Activated CD4-positive, alpha-beta memory T cell treated with anti-CD3 and anti-CD28 coated beads, Interleukin-2, amount 10 ng/mL, durations not matched to agents 7 days and 5 days (primary cell): ENCODE results near the gene ZNF664. TPM values are rescaled to one million over a fixed set of nuclear protein-coding genes. Genes with fewer than 3 reads are reported as not detected.

Experiments
- CTCF ChIA-PET: fragments of 350-600 bp; sonication (Branson Sonifier 250); formaldehyde crosslinking; loops from one replicate; lab custom pipeline; 2021; ENCODE audit warnings: antibody characterized with exemption, inconsistent platforms; lab: Charles Lee
- POLR2A ChIA-PET: fragments of 350-600 bp; sonication (Branson Sonifier 250); formaldehyde crosslinking; loops from one replicate; lab custom pipeline; 2021; ENCODE audit warnings: antibody characterized with exemption; lab: Charles Lee
- DNase-seq: peaks from one replicate; pipeline ENCODE4 v3.0.0-alpha.2; 2020
- H3K27ac Mint-ChIP-seq: one replicate; pipeline ENCODE4 v1.8.0; 2021; ENCODE audit warnings: mild to moderate bottlenecking, mixed read lengths
- H3K27me3 Mint-ChIP-seq: one replicate; pipeline ENCODE4 v1.8.0; 2021; ENCODE audit warnings: mixed read lengths
- H3K36me3 Mint-ChIP-seq: one replicate; pipeline ENCODE4 v1.8.0; 2021; ENCODE audit warnings: low read depth, mixed read lengths
- H3K4me1 Mint-ChIP-seq: one replicate; pipeline ENCODE4 v1.8.0; 2021; ENCODE audit warnings: mixed read lengths
- H3K4me3 Mint-ChIP-seq: one replicate; pipeline ENCODE4 v1.8.0; 2021; ENCODE audit warnings: mild to moderate bottlenecking, mixed read lengths
- H3K9me3 Mint-ChIP-seq: one replicate; pipeline ENCODE4 v1.8.0; 2021; ENCODE audit warnings: mixed read lengths
- total RNA-seq, 2 experiments: library from RNA; stranded (reverse); gene quantifications; one replicate each; pipeline ENCODE4 v1.2.3, GENCODE V29; 2021

The ZNF664 gene
- total RNA-seq, result 10 to 100 TPM; 42.5 to 43.4 TPM

GRCh38 chr12:123972457-123973401 lies at the start of gene ZNF664, which contains the start of gene CCDC92:
Gene ZNF664 (plus strand): TSS chr12:123973215. CDS start chr12:124012145, 38,930 bp downstream.
Gene CCDC92 (minus strand): TSS chr12:123972831. CDS start chr12:123944305, 28,526 bp downstream.
- ChIA-PET CTCF (no interaction called here), POLR2A (interaction anchor here (1.0 to 2.1 kb wide), 3 partner anchors 34 to 389 kb away, joined by 3 to 19 read pairs (median 4); partner anchors contain the start of gene TMED2)
- H3K4me3 Mint-ChIP-seq, result peak within 1 kb of the TSS; percentile 91

DNA sequence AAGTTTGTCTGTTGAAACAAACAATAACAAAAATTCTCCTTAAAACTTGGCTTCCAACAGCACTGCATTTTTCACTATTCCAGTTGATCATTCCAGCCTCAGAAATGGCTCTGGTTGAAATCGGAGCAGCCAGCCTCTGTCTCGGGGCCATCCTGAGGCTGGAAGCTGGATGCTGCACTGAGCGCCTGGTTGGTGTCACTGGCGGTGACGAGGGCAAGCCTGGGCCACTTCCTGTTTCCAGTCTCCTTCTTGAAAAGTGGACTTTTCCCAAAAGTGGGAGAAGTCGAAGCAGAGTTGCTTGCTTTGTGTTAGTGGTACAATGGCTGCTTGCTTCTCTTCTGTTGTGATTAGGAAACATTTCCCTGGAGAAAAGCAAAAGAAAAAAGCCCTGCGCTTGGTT lies 49.1 kb upstream of the ZNF664 start:
- no peaks in the 10 kb centered on the region for H3K4me1 Mint-ChIP-seq
- DNase-seq, result no peak
- POLR2A ChIA-PET, result no interaction called here
- no peaks in the 10 kb centered on the region for H3K9me3 Mint-ChIP-seq
- no peak overlapping the region for H3K27ac Mint-ChIP-seq
- H3K27me3 Mint-ChIP-seq, result peaks cover 3% of the 10 kb centered on the region
- no peaks in the 10 kb centered on the region for H3K36me3 Mint-ChIP-seq
- CTCF ChIA-PET, result no interaction called here
- H3K4me3 Mint-ChIP-seq, result no peak overlapping the region

More at GRCh38 chr12:123972457-123973401, at the start of gene ZNF664, which contains the start of gene CCDC92:
- Mint-ChIP-seq H3K36me3 (peaks cover 25% of the 10 kb centered on the region), H3K27ac (peak within 1 kb of the TSS; percentile 65), H3K9me3 (no peaks in the 10 kb centered on the region), H3K4me1 (peaks cover 38% of the 10 kb centered on the region), H3K27me3 (no peaks in the 10 kb centered on the region)
- DNase-seq, result peak; percentile 94

DNA sequence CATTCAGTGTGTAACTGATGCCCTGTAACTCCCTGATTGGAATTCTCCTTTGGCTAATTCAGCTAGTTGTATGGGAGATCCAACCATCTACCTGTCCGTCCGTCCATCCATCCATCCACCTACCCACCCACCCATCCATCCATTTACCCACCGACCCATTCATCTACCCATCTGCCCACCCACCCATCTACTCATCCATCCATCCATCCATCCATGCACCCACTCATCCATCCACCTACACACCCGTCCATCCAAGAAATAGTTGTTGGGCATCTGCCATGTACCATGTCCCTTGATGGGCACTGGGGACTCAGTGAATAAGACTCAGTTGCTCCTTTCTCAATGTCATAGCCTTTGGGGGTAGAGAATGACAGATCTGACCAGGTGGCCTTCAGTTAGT lies 48.5 kb upstream of the ZNF664 start:
- Mint-ChIP-seq H3K4me3 (no peak overlapping the region), H3K27me3 (peaks cover 3% of the 10 kb centered on the region), H3K9me3 (no peaks in the 10 kb centered on the region), H3K27ac (no peak overlapping the region), H3K36me3 (no peaks in the 10 kb centered on the region), H3K4me1 (no peaks in the 10 kb centered on the region)
- CTCF ChIA-PET, result no interaction called here
- DNase-seq, result no peak
- POLR2A ChIA-PET, result no interaction called here

DNA sequence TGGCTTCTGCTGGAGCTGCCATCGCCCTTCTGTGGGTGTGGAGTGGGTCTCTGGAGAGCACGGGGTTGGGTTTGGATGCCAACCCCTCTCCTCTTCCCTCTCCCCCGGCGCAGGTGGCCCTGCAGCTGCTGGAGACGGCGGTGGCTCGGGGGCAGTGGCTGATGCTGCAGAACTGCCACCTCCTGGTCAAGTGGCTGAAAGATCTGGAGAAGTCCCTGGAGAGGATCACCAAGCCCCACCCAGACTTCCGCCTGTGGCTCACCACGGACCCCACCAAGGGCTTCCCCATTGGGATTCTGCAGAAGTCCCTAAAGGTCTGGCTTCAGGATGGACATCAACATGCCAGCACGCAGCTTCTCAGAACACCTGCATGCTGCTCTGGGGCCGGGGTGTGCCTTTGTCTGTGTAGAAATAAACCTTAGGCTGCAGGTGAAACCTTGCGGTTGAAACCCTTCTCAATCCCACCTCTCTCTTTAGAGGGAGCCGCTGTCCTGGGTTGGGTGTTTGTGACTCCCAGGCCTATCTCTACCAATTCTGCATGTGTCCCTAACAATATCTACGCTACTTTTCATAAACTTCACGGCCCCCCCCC lies 44.6 kb upstream of the ZNF664 start:
- H3K4me1 Mint-ChIP-seq, result peaks cover 13% of the 10 kb centered on the region
- ChIA-PET CTCF (no interaction called here), POLR2A (interaction anchor here (0.8 kb wide), 1 partner anchor 10 kb away, joined by 3 read pairs; no protein-coding TSS in a partner anchor)
- H3K27ac Mint-ChIP-seq, result no peak overlapping the region
- peaks cover 15% of the 10 kb centered on the region for H3K27me3 Mint-ChIP-seq
- H3K4me3 Mint-ChIP-seq, result no peak overlapping the region
- H3K9me3 Mint-ChIP-seq, result no peaks in the 10 kb centered on the region
- no peak for DNase-seq
- no peaks in the 10 kb centered on the region for H3K36me3 Mint-ChIP-seq

DNA sequence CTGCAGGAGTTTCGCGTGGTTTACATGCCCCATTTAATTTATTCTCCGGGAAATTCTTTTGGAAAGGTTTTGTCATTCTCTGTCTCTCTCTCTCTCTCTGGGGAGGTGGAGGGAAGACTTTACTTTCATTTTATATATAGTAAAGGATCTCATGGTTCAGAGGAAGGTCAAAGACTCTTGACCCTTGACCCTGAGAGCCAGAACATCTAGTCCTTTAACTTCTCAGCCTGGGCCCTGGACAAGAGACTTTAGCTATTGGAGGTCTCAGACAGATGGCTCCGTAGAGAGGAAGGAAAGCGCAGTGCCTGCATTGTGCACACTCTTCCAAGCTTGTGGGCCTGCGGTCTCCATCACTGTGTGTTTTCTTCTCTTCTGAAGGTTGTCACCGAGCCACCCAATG lies 44.1 kb upstream of the ZNF664 start:
- Mint-ChIP-seq H3K27me3 (peaks cover 17% of the 10 kb centered on the region), H3K4me1 (peaks cover 13% of the 10 kb centered on the region), H3K36me3 (no peaks in the 10 kb centered on the region), H3K4me3 (no peak overlapping the region), H3K27ac (no peak overlapping the region), H3K9me3 (no peaks in the 10 kb centered on the region)
- DNase-seq, result no peak
- CTCF ChIA-PET, result no interaction called here
- POLR2A ChIA-PET, result no interaction called here

- CTCF ChIA-PET, result no interaction called here
- Mint-ChIP-seq H3K36me3 (no peaks in the 10 kb centered on the region), H3K27ac (no peak overlapping the region)
Observed at GRCh38 chr12:123929946-123930583, 43.0 kb upstream of the ZNF664 start.

DNA sequence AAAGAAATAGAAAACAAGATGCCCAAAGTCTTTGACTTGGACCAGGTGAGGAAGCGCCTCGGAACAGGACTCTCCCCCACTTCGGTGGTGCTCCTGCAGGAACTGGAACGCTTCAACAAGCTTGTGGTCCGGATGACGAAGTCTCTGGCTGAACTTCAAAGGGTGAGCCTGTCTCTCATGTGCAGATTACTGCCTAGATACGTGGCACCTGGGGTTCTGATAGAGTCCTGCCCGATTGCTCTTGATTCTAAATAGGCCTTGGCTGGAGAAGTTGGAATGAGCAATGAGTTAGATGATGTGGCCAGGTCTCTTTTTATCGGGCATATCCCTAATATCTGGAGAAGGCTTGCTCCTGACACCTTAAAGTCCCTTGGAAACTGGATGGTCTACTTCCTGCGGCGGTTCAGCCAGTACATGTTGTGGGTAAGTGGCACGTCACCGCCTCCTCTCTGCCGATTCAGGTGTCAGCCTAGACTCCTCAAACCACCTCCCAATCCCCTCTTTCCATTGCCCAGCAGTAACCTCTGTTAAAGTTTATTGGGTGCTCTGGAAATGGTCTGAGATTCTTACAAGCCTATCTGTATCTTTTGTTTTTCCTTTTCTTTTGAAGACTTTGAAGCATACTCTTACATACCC lies 41.2 kb upstream of the ZNF664 start:
- no peak for DNase-seq
- H3K36me3 Mint-ChIP-seq, result peaks cover 5% of the 10 kb centered on the region
- ChIA-PET CTCF (no interaction called here), POLR2A (interaction anchor here (0.6 kb wide), 1 partner anchor 12 kb away, joined by 3 read pairs; no protein-coding TSS in a partner anchor)
- peaks cover 17% of the 10 kb centered on the region for H3K27me3 Mint-ChIP-seq
- H3K4me3 Mint-ChIP-seq, result no peak overlapping the region
- H3K9me3 Mint-ChIP-seq, result no peaks in the 10 kb centered on the region
- peaks cover 18% of the 10 kb centered on the region for H3K4me1 Mint-ChIP-seq
- H3K27ac Mint-ChIP-seq, result no peak overlapping the region

More at GRCh38 chr12:123929946-123930583, 43.0 kb upstream of the ZNF664 start:
- peaks cover 13% of the 10 kb centered on the region for H3K4me1 Mint-ChIP-seq
- no peak for DNase-seq
- no peaks in the 10 kb centered on the region for H3K9me3 Mint-ChIP-seq
- POLR2A ChIA-PET, result no interaction called here
- peaks cover 17% of the 10 kb centered on the region for H3K27me3 Mint-ChIP-seq
- H3K4me3 Mint-ChIP-seq, result no peak overlapping the region

GRCh38 chr12:123933214-123933613 lies 39.8 kb upstream of the ZNF664 start:
- Mint-ChIP-seq H3K4me3 (no peak overlapping the region), H3K27ac (no peak overlapping the region), H3K4me1 (peaks cover 28% of the 10 kb centered on the region), H3K27me3 (peaks cover 17% of the 10 kb centered on the region), H3K36me3 (peaks cover 10% of the 10 kb centered on the region), H3K9me3 (no peaks in the 10 kb centered on the region)
- CTCF ChIA-PET, result no interaction called here
- POLR2A ChIA-PET, result interaction anchor here (0.5 to 1.4 kb wide), 2 partner anchors 29 to 39 kb away, joined by 3 to 4 read pairs; partner anchors contain the start of gene CCDC92
- DNase-seq, result no peak

DNA sequence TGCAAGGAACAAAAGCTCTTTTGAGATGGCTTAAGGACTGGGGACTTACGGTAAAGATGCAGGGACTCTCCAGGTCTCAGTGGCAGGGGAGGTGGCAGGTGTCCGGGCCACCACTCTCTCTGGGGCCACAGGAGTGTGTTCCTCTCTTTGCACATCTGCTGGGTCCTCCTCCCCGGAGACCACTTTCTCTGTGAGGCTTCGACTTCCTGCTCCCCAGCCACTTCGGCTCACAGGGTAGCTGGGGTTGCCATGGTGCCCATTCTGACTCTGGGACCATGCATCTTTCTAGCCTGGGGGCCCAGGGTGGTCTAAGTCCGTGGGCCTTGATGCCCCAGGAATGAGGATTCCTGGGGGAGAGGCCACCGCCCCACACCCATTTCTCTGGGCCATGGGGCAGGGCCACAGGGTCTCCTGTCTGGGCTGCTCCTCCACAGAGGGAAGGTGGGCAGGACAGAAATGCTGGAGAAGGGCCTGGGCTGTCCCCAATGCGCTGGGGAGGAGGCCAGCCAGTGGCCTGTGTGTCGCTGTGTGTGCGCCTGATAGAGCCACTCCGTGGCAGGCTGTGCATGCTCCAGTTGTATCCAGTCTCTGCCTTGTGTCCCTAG lies 38.9 kb upstream of the ZNF664 start:
- ChIA-PET CTCF (no interaction called here), POLR2A (interaction anchor here (0.5 to 1.4 kb wide), 2 partner anchors 18 to 28 kb away, joined by 3 read pairs; no protein-coding TSS in a partner anchor)
- no peak overlapping the region for H3K4me3 Mint-ChIP-seq
- H3K27ac Mint-ChIP-seq, result no peak overlapping the region
- DNase-seq, result no peak
- H3K36me3 Mint-ChIP-seq, result peaks cover 10% of the 10 kb centered on the region
- no peaks in the 10 kb centered on the region for H3K9me3 Mint-ChIP-seq
- H3K27me3 Mint-ChIP-seq, result peaks cover 17% of the 10 kb centered on the region
- peaks cover 37% of the 10 kb centered on the region for H3K4me1 Mint-ChIP-seq

DNA sequence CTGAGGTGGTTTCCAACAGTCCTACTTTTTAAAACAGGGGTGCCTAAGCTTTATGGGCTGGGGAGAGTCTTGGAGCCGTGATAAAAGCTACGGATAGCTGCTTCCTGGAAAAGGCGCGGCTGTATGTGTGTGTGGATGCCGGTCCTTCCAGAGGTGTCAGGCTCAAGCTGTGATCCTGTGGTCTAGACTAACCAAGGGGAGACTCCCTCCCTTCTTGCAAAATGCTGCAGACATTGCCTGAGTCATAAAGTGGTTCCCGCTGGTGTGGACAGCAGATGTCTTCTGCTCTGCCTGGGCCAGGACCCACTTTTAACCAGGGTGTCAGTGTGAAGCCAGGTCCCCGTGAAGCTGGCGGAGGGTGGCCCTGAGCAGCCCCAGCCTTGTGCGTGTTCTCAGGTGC lies 38.2 kb upstream of the ZNF664 start:
- POLR2A ChIA-PET, result interaction anchor here (1.4 kb wide), 1 partner anchor 18 kb away, joined by 3 read pairs; no protein-coding TSS in a partner anchor

GRCh38 chr12:123935956-123936355 lies 37.1 kb upstream of the ZNF664 start:
- ChIA-PET CTCF (interaction anchor here (1.2 kb wide), 1 partner anchor 9 kb away, joined by 3 read pairs; no protein-coding TSS in a partner anchor), POLR2A (no interaction called here)
- Mint-ChIP-seq H3K9me3 (no peaks in the 10 kb centered on the region), H3K4me3 (no peak overlapping the region), H3K27ac (no peak overlapping the region), H3K36me3 (peaks cover 10% of the 10 kb centered on the region), H3K4me1 (peaks cover 39% of the 10 kb centered on the region), H3K27me3 (peaks cover 17% of the 10 kb centered on the region)
- no peak for DNase-seq

More for the DNA sequence above, 38.2 kb upstream of the ZNF664 start:
- Mint-ChIP-seq H3K27ac (no peak overlapping the region), H3K36me3 (peaks cover 10% of the 10 kb centered on the region), H3K4me3 (no peak overlapping the region), H3K27me3 (peaks cover 17% of the 10 kb centered on the region), H3K9me3 (no peaks in the 10 kb centered on the region), H3K4me1 (peaks cover 39% of the 10 kb centered on the region)
- DNase-seq, result no peak
- CTCF ChIA-PET, result no interaction called here

DNA sequence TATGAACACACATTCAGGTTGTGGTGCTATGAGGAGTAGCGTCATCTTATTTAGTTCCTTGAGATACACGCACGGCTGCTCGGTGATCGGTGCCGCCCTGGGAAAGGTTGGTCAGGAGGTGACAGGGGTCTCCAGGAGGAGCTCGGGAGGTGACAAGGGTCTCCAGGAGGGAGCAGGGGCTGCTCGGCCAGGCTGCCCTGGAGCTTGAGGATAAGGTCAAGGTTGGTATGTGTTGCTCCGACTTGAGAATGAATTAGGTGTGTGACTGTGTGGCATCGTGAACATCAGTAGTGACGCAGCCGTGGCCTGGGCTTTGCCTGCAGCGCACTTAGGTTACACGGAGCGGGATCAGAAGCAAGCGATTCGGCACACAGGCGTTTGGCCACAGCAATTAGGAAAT lies 36.5 kb upstream of the ZNF664 start:
- H3K4me1 Mint-ChIP-seq, result peaks cover 37% of the 10 kb centered on the region
- no peaks in the 10 kb centered on the region for H3K9me3 Mint-ChIP-seq
- ChIA-PET CTCF (interaction anchor here (1.2 kb wide), 1 partner anchor 10 kb away, joined by 3 read pairs; no protein-coding TSS in a partner anchor), POLR2A (no interaction called here)
- no peak overlapping the region for H3K4me3 Mint-ChIP-seq
- peak overlapping the region; percentile 44 for H3K27ac Mint-ChIP-seq
- H3K36me3 Mint-ChIP-seq, result peaks cover 10% of the 10 kb centered on the region
- peaks cover 16% of the 10 kb centered on the region for H3K27me3 Mint-ChIP-seq
- DNase-seq, result no peak
